Stromal cell of bone marrow (primary cell): ENCODE data around the gene IRX3.

Experiments used
- DNase-seq: peaks from one replicate; pipeline ENCODE4 v3.0.0-alpha.2; 2012; ENCODE audit warnings: low read depth

The IRX3 gene

DNA sequence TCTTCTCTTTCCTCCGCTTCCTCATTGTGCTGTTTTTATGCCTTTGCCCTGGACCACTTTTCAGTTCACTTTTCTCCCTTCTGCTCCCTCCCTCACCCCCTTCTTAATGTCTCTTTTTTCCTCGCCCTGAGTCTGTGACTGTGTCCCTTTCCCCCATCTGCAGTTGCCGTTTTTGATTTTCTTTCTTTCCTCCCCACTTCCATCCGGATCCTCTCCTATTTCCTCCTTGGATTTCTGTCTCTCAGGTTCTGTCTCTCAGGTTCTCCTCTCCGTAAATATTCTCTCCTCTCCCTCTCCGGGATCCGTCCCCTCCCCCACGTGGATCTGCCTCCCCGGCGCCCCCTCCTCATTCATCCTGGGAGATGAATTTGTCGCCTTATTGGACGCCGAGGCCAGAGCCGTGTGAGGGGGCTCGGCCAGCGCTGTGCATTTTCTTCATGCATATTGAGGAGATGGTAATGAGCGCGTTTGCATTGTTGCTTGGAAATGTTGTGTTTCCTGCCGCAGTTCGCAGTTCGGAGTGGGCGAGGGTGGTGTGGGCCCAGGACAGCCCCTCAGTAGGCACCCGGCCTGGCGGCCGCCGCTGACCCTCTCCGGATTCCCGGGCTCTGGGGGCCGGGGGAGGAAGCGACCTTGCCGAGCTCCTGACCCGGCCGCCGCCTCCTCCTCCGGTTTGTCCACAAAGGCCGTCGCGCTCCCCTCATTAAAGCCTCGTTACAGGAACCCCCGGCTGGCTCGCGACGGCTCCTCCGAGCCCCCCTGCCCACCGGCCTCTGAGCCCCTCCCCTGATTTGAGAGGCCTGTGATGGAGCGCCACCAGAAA is 4.5 kb upstream of the IRX3 start:
- DNase-seq, result no peak

GRCh38 chr16:54289945-54290832 is 3.6 kb upstream of the IRX3 start:
- no peak for DNase-seq

DNA sequence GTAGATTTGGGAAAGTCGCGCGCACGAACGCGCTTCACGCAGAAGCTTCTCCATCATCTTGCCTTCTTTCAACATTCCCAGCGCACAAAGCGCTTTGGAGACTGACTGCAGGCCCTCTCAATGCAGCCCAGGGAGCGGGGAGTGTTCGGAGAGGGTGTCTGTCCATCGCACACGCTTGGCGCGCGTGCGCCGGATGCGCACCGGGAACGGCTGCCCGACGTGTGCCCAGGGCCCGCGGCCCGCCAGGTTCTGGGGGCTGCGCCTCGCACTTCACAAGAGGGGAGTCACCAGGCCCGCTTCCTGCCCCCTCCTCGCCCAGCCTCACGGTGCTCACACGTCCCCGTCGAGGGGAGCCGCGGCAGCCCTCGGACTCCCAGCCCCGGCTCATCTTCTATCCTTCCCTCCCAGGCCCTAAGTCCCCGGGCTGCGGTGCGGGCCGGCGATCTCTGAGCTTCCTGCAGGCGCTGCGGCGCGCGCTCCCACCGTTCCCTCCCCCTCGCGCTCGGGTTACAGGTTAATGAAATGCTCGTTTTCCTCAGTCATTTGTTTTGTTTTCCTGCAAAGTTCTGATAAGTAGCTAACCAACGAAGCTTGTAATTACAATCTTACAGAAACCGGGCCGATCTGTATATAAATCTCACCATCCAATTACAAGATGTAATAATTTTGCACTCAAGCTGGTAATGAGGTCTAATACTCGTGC is 2.8 kb upstream of the IRX3 start:
- no peak for DNase-seq

DNA sequence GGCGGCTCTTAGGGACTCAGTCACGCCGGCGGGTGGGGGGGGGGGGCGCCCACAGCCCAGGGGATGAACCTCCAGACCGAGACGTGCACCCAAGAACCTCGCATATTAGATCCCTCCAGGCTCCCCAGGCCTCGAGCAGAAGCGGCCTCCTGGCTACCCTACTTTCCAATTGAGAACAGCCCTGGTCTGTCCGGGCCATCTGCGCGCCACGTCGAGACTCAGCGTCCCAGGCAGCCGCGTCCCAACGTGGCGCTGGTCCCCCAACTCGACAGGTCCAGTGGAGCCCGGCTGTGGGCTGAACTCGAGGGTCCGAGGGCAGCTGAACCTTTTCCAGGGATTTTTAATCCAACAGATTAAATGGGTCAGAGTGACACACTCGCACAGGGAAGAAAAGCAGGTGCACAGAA is 2.3 kb upstream of the IRX3 start:
- DNase-seq, result no peak

- no peak for DNase-seq
Observed at GRCh38 chr16:54288030-54288834, 1.6 kb upstream of the IRX3 start.

DNA sequence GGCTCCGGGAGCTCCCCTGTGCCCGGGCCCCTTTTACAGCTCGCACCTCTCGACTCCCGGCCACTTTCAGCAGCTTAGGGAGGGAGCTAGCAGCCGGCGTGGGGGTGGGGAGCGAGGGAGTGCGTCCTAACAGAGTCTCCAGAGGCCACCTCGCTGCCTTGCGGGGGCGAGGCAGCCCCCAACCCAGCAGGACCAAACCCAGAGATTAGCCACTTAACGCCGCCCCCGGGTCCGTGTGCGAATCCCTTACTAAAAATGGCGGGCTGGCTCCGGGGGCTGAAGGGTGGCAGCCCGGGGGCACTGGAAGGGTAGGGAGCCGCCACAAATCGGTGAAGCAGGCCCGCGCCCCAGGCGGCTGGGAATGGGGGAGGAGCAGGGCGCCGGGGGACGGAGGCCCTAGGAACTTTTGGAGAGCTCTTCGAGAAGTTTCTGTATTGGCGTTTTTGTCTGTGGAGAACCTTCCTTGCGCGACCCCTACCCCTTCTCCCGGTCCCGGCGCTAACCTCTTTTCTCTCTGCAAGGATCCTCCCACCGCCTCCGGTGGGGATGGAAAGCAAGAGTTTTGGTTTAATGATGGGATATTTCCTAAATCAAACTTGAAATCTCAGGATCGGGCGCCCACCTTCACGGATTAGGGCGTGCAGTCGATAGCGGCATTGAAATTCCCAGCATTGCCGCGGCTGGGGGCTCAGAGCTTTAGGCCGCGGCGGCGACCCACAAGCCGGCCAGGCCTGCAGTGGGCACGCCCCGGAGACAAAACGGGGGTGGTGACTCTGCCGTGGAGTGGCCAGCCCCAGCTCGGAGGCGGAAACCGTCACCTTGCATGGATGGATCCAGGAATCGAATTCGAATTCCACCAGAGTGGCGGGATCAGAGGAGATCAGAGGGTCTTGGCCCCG is 793 bp upstream of the IRX3 start:
- no peak for DNase-seq

- DNase-seq, result peak; percentile 81
Observed at GRCh38 chr16:54286090-54286365, 559 bp downstream of the IRX3 start.

- no peak for DNase-seq
Observed at GRCh38 chr16:54285414-54286089, 1.0 kb downstream of the IRX3 start.

DNA sequence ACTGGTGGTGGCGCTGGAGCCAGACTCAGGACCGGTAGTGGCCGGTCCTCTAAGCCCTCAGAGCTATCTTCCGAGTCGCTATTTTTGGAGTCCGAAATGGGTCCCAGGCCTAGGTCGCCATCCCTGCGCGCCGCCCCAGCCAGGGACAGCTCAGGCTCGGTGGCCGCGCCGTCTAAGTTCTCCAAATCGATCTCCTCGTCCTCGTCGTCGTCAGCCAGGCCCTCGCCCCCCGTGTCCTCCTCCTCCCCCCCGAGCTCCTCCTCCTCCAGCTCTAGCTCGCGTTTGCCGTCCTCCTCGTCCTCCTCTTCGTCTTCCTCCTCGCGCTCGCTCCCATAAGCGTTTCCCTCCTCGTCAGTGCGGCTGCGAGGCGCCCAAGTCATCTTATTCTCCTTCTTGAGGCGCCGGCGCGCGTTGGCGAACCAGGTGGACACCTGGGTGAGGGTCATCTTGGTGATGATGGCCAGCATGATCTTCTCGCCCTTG is 1.6 kb downstream of the IRX3 start:
- DNase-seq, result no peak

- no peak for DNase-seq
Observed at GRCh38 chr16:54284319-54284930, 2.2 kb downstream of the IRX3 start.

- DNase-seq, result no peak
Observed at GRCh38 chr16:54283725-54284318, 2.8 kb downstream of the IRX3 start.

GRCh38 chr16:54282928-54283724 is 3.5 kb downstream of the IRX3 start:
- no peak for DNase-seq

- DNase-seq, result no peak
Observed at GRCh38 chr16:54282202-54282927, 4.2 kb downstream of the IRX3 start.

DNA sequence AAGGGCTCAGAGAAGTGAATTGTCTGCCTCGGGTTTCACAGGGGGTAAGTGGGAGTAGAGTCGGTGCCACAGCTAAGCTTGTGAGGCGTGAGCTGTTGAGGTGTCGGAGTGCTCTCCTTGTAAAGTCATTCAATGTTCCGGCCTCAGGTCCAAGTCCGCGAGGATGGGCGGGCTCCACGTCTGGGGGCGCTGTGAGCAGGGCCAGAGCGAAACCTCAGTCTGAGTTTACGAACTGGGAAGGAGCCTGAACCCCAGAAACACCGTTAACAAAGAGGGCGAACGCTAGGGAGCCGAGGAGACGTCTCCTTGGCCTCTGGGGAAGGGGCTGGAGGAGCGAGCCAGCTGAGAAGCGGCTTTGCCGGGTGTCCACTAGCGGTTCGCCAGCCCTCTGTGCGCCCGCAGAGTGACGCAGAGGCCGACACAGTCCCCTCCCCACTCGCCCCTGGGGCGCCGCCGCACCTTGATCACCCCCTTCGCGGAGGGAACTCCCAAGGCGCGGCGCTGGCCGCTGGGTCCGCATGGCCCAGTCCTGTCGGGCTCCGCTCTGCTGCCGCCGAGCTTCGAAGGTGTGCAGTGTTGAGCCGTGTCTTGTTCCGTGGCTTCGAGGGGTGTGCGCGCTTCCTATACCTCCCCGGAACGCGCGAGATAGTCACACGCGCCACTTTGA is 4.9 kb downstream of the IRX3 start:
- no peak for DNase-seq

- DNase-seq, result no peak
Observed at GRCh38 chr16:54280751-54281150, 5.8 kb downstream of the IRX3 start.

DNA sequence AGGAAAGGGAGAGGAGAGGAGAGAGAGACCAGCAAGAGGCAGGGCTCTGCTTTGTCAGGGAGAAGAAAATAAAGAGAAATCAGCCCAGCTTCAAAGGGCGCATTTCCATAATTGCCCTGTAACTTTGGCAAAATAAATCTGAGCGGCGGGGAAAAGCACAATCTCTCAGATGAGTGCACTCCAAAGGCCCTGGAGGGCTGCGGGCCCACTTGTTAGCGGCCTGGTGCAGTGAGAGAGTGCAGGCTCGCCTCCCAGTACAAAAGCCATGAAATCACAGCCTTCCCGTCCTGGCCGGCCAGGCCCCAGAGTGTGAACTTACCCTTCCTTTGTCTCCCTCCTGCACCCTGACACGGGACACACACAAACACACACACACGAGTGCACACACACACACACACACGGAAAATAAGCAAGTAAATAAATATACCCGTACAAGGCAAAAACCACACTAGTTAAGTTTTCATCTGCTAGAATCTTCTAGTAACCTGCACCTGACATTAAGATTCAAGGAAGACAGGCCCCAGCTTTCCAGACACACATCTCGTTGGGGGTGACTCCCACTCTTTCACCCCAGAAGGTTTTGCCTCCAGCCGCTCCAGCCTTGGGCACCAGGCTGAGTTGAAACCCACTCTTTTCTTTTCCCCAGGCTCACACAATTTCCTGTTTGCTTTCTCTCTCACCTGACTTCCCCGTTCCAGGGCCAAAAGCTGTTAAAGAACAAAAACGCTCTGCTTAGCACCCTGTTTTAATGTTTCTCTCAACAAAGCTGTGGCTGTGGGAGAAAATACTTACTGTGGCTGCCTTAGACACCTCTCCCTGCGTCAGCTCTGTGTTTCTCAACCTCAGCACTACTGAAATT is 8.5 kb downstream of the IRX3 start:
- no peak for DNase-seq
